SK-N-SH (cell line): ENCODE measurements around the gene CBX1. TPM values are rescaled to one million over a fixed set of nuclear protein-coding genes. Genes with fewer than 3 reads are reported as not detected.

Experiments
- CTCF ChIA-PET: fragments of 300-600, 350-600 bp; formaldehyde crosslinking; extraction: SDS; loops from one replicate; lab custom pipeline; 2021; lab: Yijun Ruan, JAX
- POLR2A ChIA-PET: fragments of 350-600 bp; sonication (Branson Sonifier 250); formaldehyde crosslinking; extraction: SDS; loops from one replicate; lab custom pipeline; 2020; ENCODE audit warnings: antibody characterized with exemption, inconsistent platforms; lab: Yijun Ruan, JAX
- DNase-seq: peaks from one replicate; pipeline ENCODE4 v3.0.0; 2012
- H2AFZ ChIP-seq: fragments of 200-600 bp; sonication (generic); 2 replicates; pipeline ENCODE4 v1.8.1; 2016; ENCODE audit warnings: antibody characterized with exemption, mild to moderate bottlenecking, low read depth
- H3F3A ChIP-seq: fragments of 200-600 bp; sonication (generic); replicated peaks from 2 replicates; pipeline ENCODE3; 2016; ENCODE audit warnings: antibody characterized with exemption, mild to moderate bottlenecking; ENCODE audit not compliant: insufficient read depth
- H3K27ac ChIP-seq, 2 experiments: fragments of 200-500 bp in 1 of 2; fragments of 200-600 bp in 1 of 2; sonication (Bioruptor generic) in 1 of 2; sonication (generic), shearing (Covaris generic) in 1 of 2; 2 replicates each; pipeline versions ENCODE4 v1.5.1 to v1.6.1; 2014 to 2016; ENCODE audit warnings: low read depth in 2 of 2, inconsistent platforms in 1 of 2, low read length in 1 of 2, mild to moderate bottlenecking in 1 of 2, mixed read lengths in 1 of 2
- H3K27me3 ChIP-seq: fragments of 200-600 bp; sonication (generic), shearing (Covaris generic); 2 replicates; pipeline ENCODE4 v1.6.1; 2016; ENCODE audit warnings: mixed run types; ENCODE audit not compliant: insufficient read depth
- H3K36me3 ChIP-seq, 2 experiments: fragments of 200-500 bp in 1 of 2; fragments of 200-600 bp in 1 of 2; sonication (Bioruptor generic) in 1 of 2; sonication (generic) in 1 of 2; replicated peaks in 1 of 2; 2 replicates each; pipeline versions ENCODE3 to v1.5.1; 2014 to 2016; ENCODE audit warnings: low read length in 1 of 2, mild to moderate bottlenecking in 1 of 2; ENCODE audit not compliant: insufficient read depth in 2 of 2, control insufficient read depth in 1 of 2
- H3K4me1 ChIP-seq, 2 experiments: fragments of 200-500 bp in 1 of 2; fragments of 200-600 bp in 1 of 2; sonication (Bioruptor generic) in 1 of 2; sonication (generic), shearing (Covaris generic) in 1 of 2; 2 replicates each; pipeline versions ENCODE4 v1.5.1 to v1.6.1; 2014 to 2016; ENCODE audit warnings: low read depth in 1 of 2, low read length in 1 of 2, mixed run types in 1 of 2; ENCODE audit not compliant: insufficient read depth in 2 of 2, control insufficient read depth in 1 of 2
- H3K4me2 ChIP-seq: fragments of 200-600 bp; sonication (generic), shearing (Covaris generic); 2 replicates; pipeline ENCODE4 v1.6.1; 2017; ENCODE audit warnings: mixed run types
- H3K4me3 ChIP-seq, 2 experiments: fragments of 200-500 bp in 1 of 2; fragments of 200-600 bp in 1 of 2; sonication (Bioruptor generic) in 1 of 2; sonication (generic), shearing (Covaris generic) in 1 of 2; 2 replicates each; pipeline versions ENCODE4 v1.5.1 to v1.8.1; 2014 to 2016; ENCODE audit warnings: low read depth in 2 of 2, inconsistent platforms in 1 of 2, low read length in 1 of 2, mild to moderate bottlenecking in 1 of 2, mixed read lengths in 1 of 2, moderate library complexity in 1 of 2
- H3K79me2 ChIP-seq: fragments of 200-600 bp; sonication (generic); 2 replicates; pipeline ENCODE4 v1.8.1; 2017; ENCODE audit warnings: mild to moderate bottlenecking; ENCODE audit not compliant: insufficient read depth
- H3K9ac ChIP-seq: fragments of 200-600 bp; sonication (generic); 2 replicates; pipeline ENCODE4 v1.6.1; 2017; ENCODE audit warnings: mixed run types
- H3K9me2 ChIP-seq: fragments of 200-600 bp; sonication (generic); 2 replicates; pipeline ENCODE4 v1.6.1; 2017; ENCODE audit warnings: mixed run types
- H3K9me3 ChIP-seq: fragments of 200-600 bp; sonication (generic); 2 replicates; pipeline ENCODE4 v1.6.1; 2017; ENCODE audit warnings: mixed run types, mild to moderate bottlenecking, moderate library complexity
- H4K20me1 ChIP-seq: fragments of 200-600 bp; sonication (generic); 2 replicates; pipeline ENCODE4 v1.6.1; 2017; ENCODE audit warnings: mild to moderate bottlenecking, mixed run types; ENCODE audit not compliant: insufficient read depth
- CHD2 ChIP-seq: fragments of 150-350 bp; IDR thresholded peaks from 2 replicates; pipeline ENCODE4 v1.6.1; 2018; ENCODE audit warnings: low read length; ENCODE audit not compliant: partially characterized antibody
- CTCF ChIP-seq: fragments of 200-600 bp; sonication (generic); IDR thresholded peaks from 2 replicates; pipeline ENCODE4 v1.6.1; 2017; ENCODE audit warnings: antibody characterized with exemption, mild to moderate bottlenecking, moderate library complexity
- FOSL2 ChIP-seq: IDR thresholded peaks from 2 replicates; pipeline ENCODE4 v1.4.0; 2012; ENCODE audit warnings: low read depth, mild to moderate bottlenecking, moderate library complexity, borderline replicate concordance
- FOXM1 ChIP-seq: IDR thresholded peaks from 2 replicates; pipeline ENCODE4 v1.4.0; 2012; ENCODE audit warnings: low read depth, mild to moderate bottlenecking
- GATA2 ChIP-seq: sonication (generic); formaldehyde crosslinking; IDR thresholded peaks from 2 replicates; pipeline ENCODE4 v1.5.0; 2020; ENCODE audit warnings: mild to moderate bottlenecking, missing genetic modification reagents
- MEF2A ChIP-seq: IDR thresholded peaks from 2 replicates; pipeline ENCODE4 v1.4.0; 2012; ENCODE audit warnings: low read depth, borderline replicate concordance
- NRF1 ChIP-seq: IDR thresholded peaks from 2 replicates; pipeline ENCODE4 v1.6.1; 2012; ENCODE audit warnings: low read depth, mild to moderate bottlenecking, low read length
- POLR2AphosphoS5 ChIP-seq: IDR thresholded peaks from 2 replicates; pipeline ENCODE4 v1.6.1; 2012; ENCODE audit warnings: low read depth, low read length
- RAD21 ChIP-seq: IDR thresholded peaks from 2 replicates; pipeline ENCODE4 v1.6.1; 2012; ENCODE audit warnings: mild to moderate bottlenecking, low read length
- RCOR1 ChIP-seq: fragments of 150-350 bp; IDR thresholded peaks from 2 replicates; pipeline ENCODE4 v1.6.1; 2017; ENCODE audit warnings: antibody characterized with exemption, low read length
- RFX5 ChIP-seq: IDR thresholded peaks from 2 replicates; pipeline ENCODE4 v1.6.1; 2012; ENCODE audit warnings: mild to moderate bottlenecking, improper control_type of control experiment, low read length
- RXRA ChIP-seq: IDR thresholded peaks from 2 replicates; pipeline ENCODE4 v1.4.0; 2012; ENCODE audit warnings: low read depth, mild to moderate bottlenecking, borderline replicate concordance
- SMC3 ChIP-seq: IDR thresholded peaks from 2 replicates; pipeline ENCODE4 v1.6.1; 2012; ENCODE audit warnings: low read depth, low read length, improper control_type of control experiment
- TAF1 ChIP-seq: IDR thresholded peaks from 2 replicates; pipeline ENCODE4 v1.6.1; 2012; ENCODE audit warnings: low read depth, mild to moderate bottlenecking, low read length, moderate library complexity, borderline replicate concordance
- TCF12 ChIP-seq: IDR thresholded peaks from 2 replicates; pipeline ENCODE4 v1.4.0; 2012
- USF2 ChIP-seq: fragments of 150-350 bp; IDR thresholded peaks from 2 replicates; pipeline ENCODE4 v1.6.1; 2017; ENCODE audit warnings: antibody characterized with exemption, low read length, low read depth, borderline replicate concordance
- WGBS: methylation state at CpG from one replicate; pipeline ENCODE4 v1.1.6; 2017; ENCODE audit warnings: low lambda C conversion rate; 5-methylcytosine and 5-hydroxymethylcytosine counted together
- polyA plus RNA-seq, 3 experiments: library from polyadenylated mRNA; depleted of rRNA; stranded (reverse); fragments of >200 nt; gene quantifications; 2 replicates each; pipeline ENCODE4 v1.2.3, GENCODE V29; 2012

CBX1 gene
- polyA plus RNA-seq, 1 of the 3 experiments (the other 2 are of a cell fraction), result 102 TPM

DNA sequence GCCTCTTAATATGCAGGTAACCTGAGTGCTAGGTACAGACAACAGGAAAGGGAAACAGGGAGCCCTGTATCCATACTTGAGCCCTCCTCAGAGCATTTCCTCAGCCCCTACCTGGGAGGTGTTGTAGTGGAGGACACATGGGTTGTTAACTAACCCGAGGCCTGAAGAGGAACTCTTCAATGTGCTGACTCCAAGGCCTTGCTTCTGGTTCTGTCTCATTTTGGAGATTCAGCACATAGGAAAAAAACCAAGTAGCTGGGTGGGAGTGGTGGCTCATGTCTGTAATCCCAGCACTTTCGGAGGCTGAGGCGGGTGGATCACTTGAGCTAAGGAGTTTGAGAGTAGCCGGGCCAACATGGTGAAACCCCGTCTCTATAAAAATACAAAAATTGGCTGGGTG is 31.1 kb upstream of the CBX1 start:
- ChIA-PET CTCF (interaction anchor here (0.5 to 17.8 kb wide), 21 partner anchors 8 to 1581 kb away, joined by 3 to 232 read pairs (median 7); partner anchors contain the start of gene NFE2L1), POLR2A (no interaction called here)
- H3K27me3 ChIP-seq, result peaks cover 16% of the 10 kb centered on the region; the same call in 1 of the 2 replicates
- no peak overlapping the region for H3K4me3 ChIP-seq
- no peak overlapping the region for H3K27ac ChIP-seq
- H3K9ac ChIP-seq, result no peak overlapping the region
- H3K4me1 ChIP-seq, result peaks cover 3 to 13% of the 10 kb centered on the region in 2 experiments; a peak in 2 of 4 replicates
- no peak for DNase-seq
- no peaks in the 10 kb centered on the region for H4K20me1 ChIP-seq
- H3K9me3 ChIP-seq, result no peaks in the 10 kb centered on the region
- H3K9me2 ChIP-seq, result no peaks in the 10 kb centered on the region
- no peak overlapping the region for H2AFZ ChIP-seq
- no peaks in the 10 kb centered on the region for H3K36me3 ChIP-seq
- no peak for TF ChIP-seq CHD2
- TF ChIP-seq POLR2AphosphoS5, result no peak
- no peak for TF ChIP-seq USF2
- no peak for TF ChIP-seq RFX5
- TF ChIP-seq FOXM1, result no peak
- no peak for TF ChIP-seq NRF1
- TF ChIP-seq RCOR1, result no peak
- TF ChIP-seq CTCF, result no peak
- TF ChIP-seq MEF2A, result no peak
- no peak for TF ChIP-seq RXRA
- no peak for TF ChIP-seq GATA2
- no peak for TF ChIP-seq TCF12
- no peak for TF ChIP-seq TAF1
- no peak overlapping the region for H3K4me2 ChIP-seq
- H3F3A ChIP-seq, result no peaks in the 10 kb centered on the region
- WGBS, result 76% methylated on average over 5 of the region's 5 CpGs
- H3K79me2 ChIP-seq, result no peaks in the 10 kb centered on the region

DNA sequence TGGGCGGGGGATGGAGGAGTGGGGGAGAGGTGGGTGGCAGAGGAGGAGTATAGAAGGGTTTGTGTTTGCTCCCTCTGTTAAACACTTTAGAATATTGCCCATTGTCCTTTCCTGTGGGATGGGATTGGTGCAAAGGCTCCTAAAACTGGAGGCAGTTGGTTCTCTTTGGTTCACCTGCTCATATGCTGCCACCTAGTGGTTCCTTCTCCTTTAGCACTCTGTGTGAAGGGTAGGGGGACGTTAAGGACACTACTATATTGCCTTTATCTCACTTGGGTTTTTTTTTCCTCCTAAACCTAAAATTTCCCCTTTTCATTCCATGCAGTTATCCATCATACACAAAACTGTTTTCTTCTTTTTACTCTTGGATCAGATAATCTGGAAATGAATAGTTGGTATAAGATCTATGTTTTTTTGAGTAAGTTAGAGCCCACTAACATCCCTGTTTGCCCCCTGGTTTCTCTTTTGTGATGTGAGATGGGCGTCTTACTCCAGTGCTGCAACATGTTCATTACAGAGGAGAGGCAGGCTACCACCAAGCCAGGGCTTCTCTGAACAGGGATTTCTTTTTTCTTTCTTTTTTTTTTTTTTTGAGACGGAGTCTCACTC is 30.0 kb upstream of the CBX1 start:
- peaks cover 0 to 8% of the 10 kb centered on the region in 2 experiments for H3K36me3 ChIP-seq
- WGBS, result 45% methylated on average over 4 of the region's 4 CpGs
- H3K27ac ChIP-seq, result no peak overlapping the region
- no peak overlapping the region; a peak in 1 of 4 replicates for H3K4me3 ChIP-seq
- H3K4me2 ChIP-seq, result no peak overlapping the region
- H3K79me2 ChIP-seq, result no peaks in the 10 kb centered on the region
- ChIA-PET CTCF (interaction anchor here (0.7 to 17.8 kb wide), 32 partner anchors 9 to 487 kb away, joined by 3 to 232 read pairs (median 8); partner anchors contain the start of genes NFE2L1 and SNX11), POLR2A (interaction anchor here (1.4 kb wide), 1 partner anchor 105 kb away, joined by 3 read pairs; no protein-coding TSS in a partner anchor)
- H4K20me1 ChIP-seq, result no peaks in the 10 kb centered on the region
- no peaks in the 10 kb centered on the region for H3K9me2 ChIP-seq
- no peaks in the 10 kb centered on the region for H3F3A ChIP-seq
- TF ChIP-seq SMC3, result peak; percentile 97
- no peak for TF ChIP-seq MEF2A
- 0 out of 2 replicates have a peak, but pooled peaks have one; percentile 30 for TF ChIP-seq RFX5
- TF ChIP-seq RCOR1, result peak; percentile 52; the same call in 1 of the 2 replicates
- TF ChIP-seq RAD21, result peak; percentile 99
- TF ChIP-seq CTCF, result peak; percentile 99
- no peak for TF ChIP-seq FOSL2
- peaks cover 7 to 17% of the 10 kb centered on the region in 2 experiments; a peak in 2 of 4 replicates for H3K4me1 ChIP-seq
- no peaks in the 10 kb centered on the region for H3K9me3 ChIP-seq
- no peak overlapping the region for H2AFZ ChIP-seq
- H3K27me3 ChIP-seq, result peaks cover 8% of the 10 kb centered on the region; the same call in 1 of the 2 replicates
- DNase-seq, result peak; percentile 82
- H3K9ac ChIP-seq, result no peak overlapping the region
